NCI-H2227 treated with DMSO at 0.1 percent for 48 hours (cell line): ENCODE results near the gene LAX1.

Experiments
- DNase-seq: peaks from one replicate; lab custom pipeline; 2025; lab: John Stamatoyannopoulos, UW

The LAX1 gene

GRCh38 chr1:203813581-203814341, 48.8 kb downstream of the LAX1 start:
- no peak for DNase-seq

- no peak for DNase-seq
These were observed 53.4 kb downstream of the LAX1 start for GRCh38 chr1:203818399-203818798.

- DNase-seq: no peak
These were observed 58.3 kb downstream of the LAX1 start for GRCh38 chr1:203823306-203823705.
